Right ventricle myocardium inferior (tissue), 1 donor: ENCODE data around the gene AOC2. TPM values are rescaled to one million over a fixed set of nuclear protein-coding genes. Genes with fewer than 3 reads are reported as not detected.
A peak's percentile ranks its signal among the peaks of the same experiment; 100 is the strongest.
"Not testable (repeated sequence)": the region's sequence is repeated elsewhere in the genome, so short reads cannot be mapped to it uniquely, and the experiment has no call there.

Source experiments
- ATAC-seq: fragments of 200-7000 bp; cut with Tn5 transposase; one replicate; pipeline ENCODE4 v1.9.1; 2020; ENCODE audit warnings: mild to moderate bottlenecking, moderate library complexity
- DNase-seq: peaks from one replicate; pipeline ENCODE4 v3.0.0; 2021; ENCODE audit errors: missing footprints
- intact Hi-C: fragments of 100-400 bp; cut with DNase I; formaldehyde crosslinking; loops from one replicate; pipeline ENCODE4 v1.11.0; 2022
- total RNA-seq: library from RNA; stranded (reverse); fragmentation: NEBNext Ultra II Directional; extraction: Animal tissue kit (Norgen Biotek cat#: 25700); gene quantifications from one replicate; pipeline ENCODE4 v1.2.1, GENCODE V29; 2021
- donor health status: DM: no; HTN: yes; CAD: no; lungs with severe emphysema.

AOC2 gene
- total RNA-seq, 1 donor from 2014 or later, result 0.43 TPM

- intact Hi-C loops, result no loop called here
- DNase-seq (no peak), ATAC-seq (no peak)
Observed at GRCh38 chr17:42873315-42873714, 28.9 kb downstream of the AOC2 start.

GRCh38 chr17:42873932-42874695 lies 29.7 kb downstream of the AOC2 start:
- ATAC-seq, DNase-seq, intact Hi-C loops: not testable (repeated sequence)

- ATAC-seq (no peak), DNase-seq (no peak)
- intact Hi-C loops, result no loop called here
Observed at GRCh38 chr17:42877037-42877436, 32.7 kb downstream of the AOC2 start.

- DNase-seq (no peak), ATAC-seq (no peak)
- intact Hi-C loops, result no loop called here
Observed at GRCh38 chr17:42878123-42878880, 33.9 kb downstream of the AOC2 start.

GRCh38 chr17:42878924-42879595 lies 34.7 kb downstream of the AOC2 start:
- intact Hi-C loops, result no loop called here
- ATAC-seq, result no peak
- no peak for DNase-seq

- ATAC-seq, result no peak
- intact Hi-C loops, result no loop called here
Observed at GRCh38 chr17:42879596-42879985, 35.2 kb downstream of the AOC2 start.

GRCh38 chr17:42880776-42881310 lies 36.5 kb downstream of the AOC2 start:
- ATAC-seq (no peak), DNase-seq (no peak)
- intact Hi-C loops, result no loop called here

More at GRCh38 chr17:42879596-42879985, 35.2 kb downstream of the AOC2 start:
- no peak for DNase-seq

- intact Hi-C loops, ATAC-seq, DNase-seq: not testable (repeated sequence)
Observed at GRCh38 chr17:42881706-42882105, 37.3 kb downstream of the AOC2 start.

GRCh38 chr17:42882166-42882565 lies 37.8 kb downstream of the AOC2 start:
- intact Hi-C loops, result no loop called here
- DNase-seq (no peak), ATAC-seq (no peak)

- no peak for DNase-seq
- intact Hi-C loops, result no loop called here
- no peak for ATAC-seq
Observed at GRCh38 chr17:42883802-42884558, 39.6 kb downstream of the AOC2 start.

- ATAC-seq, intact Hi-C loops, DNase-seq: not testable (repeated sequence)
Observed at GRCh38 chr17:42885806-42886205, 41.4 kb downstream of the AOC2 start.

- peak; percentile 53 for ATAC-seq
- DNase-seq, result no peak
- intact Hi-C loops, result no loop called here
Observed at GRCh38 chr17:42886283-42887176, 42.1 kb downstream of the AOC2 start.

GRCh38 chr17:42889809-42890208 lies 45.4 kb downstream of the AOC2 start:
- no peak for DNase-seq
- intact Hi-C loops, result no loop called here
- ATAC-seq, result peak; percentile 75

- DNase-seq (no peak), ATAC-seq (peak; percentile 93)
- intact Hi-C loops, result no loop called here
Observed at GRCh38 chr17:42891539-42892152, 47.3 kb downstream of the AOC2 start.

- intact Hi-C loops, result no loop called here
- DNase-seq, result no peak
- peak; percentile 3 for ATAC-seq
Observed at GRCh38 chr17:42893359-42893758, 49.0 kb downstream of the AOC2 start.

- intact Hi-C loops, result no loop called here
- ATAC-seq, result no peak
- no peak for DNase-seq
Observed at GRCh38 chr17:42894283-42895184, 50.2 kb downstream of the AOC2 start.
